GM23248 (cell line): Measurements from ENCODE around the gene GRB10. TPM values are rescaled to one million over a fixed set of nuclear protein-coding genes. Genes with fewer than 3 reads are reported as not detected.
A peak's percentile ranks its signal among the peaks of the same experiment; 100 is the strongest.

Experiments used
- DNase-seq: peaks from one replicate; pipeline ENCODE4 v3.0.0-alpha.2; 2015
- H2AFZ ChIP-seq: fragments of 200-600 bp; sonication (generic); 2 replicates; pipeline ENCODE4 v1.6.1; 2016; ENCODE audit warnings: antibody characterized with exemption
- H3F3A ChIP-seq: fragments of 200-600 bp; sonication (generic); 2 replicates; pipeline ENCODE4 v1.6.1; 2016; ENCODE audit warnings: mild to moderate bottlenecking, antibody characterized with exemption, mixed run types; ENCODE audit not compliant: insufficient read depth
- H3K27ac ChIP-seq: fragments of 200-600 bp; sonication (generic); 2 replicates; pipeline ENCODE4 v1.5.1; 2016; ENCODE audit warnings: mild to moderate bottlenecking
- H3K27me3 ChIP-seq: fragments of 200-600 bp; sonication (generic); replicated peaks from 2 replicates; pipeline ENCODE4 v1.6.1; 2016; ENCODE audit warnings: mild to moderate bottlenecking; ENCODE audit not compliant: insufficient read depth
- H3K36me3 ChIP-seq: fragments of 200-600 bp; sonication (generic); 2 replicates; pipeline ENCODE4 v1.6.1; 2016; ENCODE audit warnings: low read depth, mild to moderate bottlenecking
- H3K4me1 ChIP-seq: fragments of 200-600 bp; sonication (generic); 2 replicates; pipeline ENCODE4 v1.6.1; 2016; ENCODE audit warnings: mild to moderate bottlenecking; ENCODE audit not compliant: insufficient read depth
- H3K4me2 ChIP-seq: fragments of 200-600 bp; sonication (generic); one replicate; pipeline ENCODE4 v1.6.1; 2016; ENCODE audit warnings: mild to moderate bottlenecking; ENCODE audit not compliant: unreplicated experiment
- H3K4me3 ChIP-seq: fragments of 200-600 bp; sonication (generic); 2 replicates; pipeline ENCODE4 v1.5.1; 2016; ENCODE audit warnings: mild to moderate bottlenecking
- H3K79me2 ChIP-seq: fragments of 200-600 bp; sonication (generic); 2 replicates; pipeline ENCODE4 v1.6.1; 2016; ENCODE audit warnings: mild to moderate bottlenecking; ENCODE audit not compliant: insufficient read depth
- H3K9ac ChIP-seq: fragments of 200-600 bp; sonication (generic); 2 replicates; pipeline ENCODE4 v1.6.1; 2016; ENCODE audit warnings: mild to moderate bottlenecking
- H3K9me2 ChIP-seq: fragments of 200-600 bp; sonication (generic); 2 replicates; pipeline ENCODE4 v1.6.1; 2016; ENCODE audit warnings: mixed run types, mild to moderate bottlenecking, moderate library complexity; ENCODE audit not compliant: insufficient read depth
- H3K9me3 ChIP-seq: fragments of 200-600 bp; sonication (generic); one replicate; pipeline ENCODE4 v1.6.1; 2017; ENCODE audit warnings: low read depth
- H4K20me1 ChIP-seq: fragments of 200-600 bp; sonication (generic); 2 replicates; pipeline ENCODE4 v1.6.0; 2016; ENCODE audit not compliant: insufficient read depth
- EZH2 ChIP-seq: fragments of 200-600 bp; sonication (generic); IDR thresholded peaks from 2 replicates; pipeline ENCODE4 v1.6.1; 2018; ENCODE audit warnings: antibody characterized with exemption, mild to moderate bottlenecking; ENCODE audit not compliant: insufficient read depth, poor library complexity, severe bottlenecking
- EZH2phosphoT487 ChIP-seq: fragments of 200-600 bp; sonication (generic); IDR thresholded peaks from 2 replicates; pipeline ENCODE4 v1.6.1; 2018; ENCODE audit warnings: antibody characterized with exemption, moderate library complexity, mild to moderate bottlenecking, low read depth; ENCODE audit not compliant: insufficient read depth
- WGBS, 2 experiments: methylation state at CpG; one replicate each; pipeline ENCODE4 v1.1.6; 2015 to 2017; ENCODE audit warnings: low lambda C conversion rate in 2 of 2, low coverage in 1 of 2; ENCODE audit errors: missing lambda C conversion rate in 2 of 2; 5-methylcytosine and 5-hydroxymethylcytosine counted together
- in situ Hi-C: fragments of 300-500 bp; cut with MboI; formaldehyde crosslinking; loops from 2 replicates; pipeline ENCODE4 v1.15.0; 2020
- polyA plus RNA-seq: library from polyadenylated mRNA; unstranded; fragments of >200 nt; fragmentation: Nextera tagmentation; extraction: Ambion mirVana; gene quantifications from 2 replicates; pipeline ENCODE4 v1.2.1, GENCODE V29; 2016
- total RNA-seq: library from RNA; depleted of rRNA; stranded (reverse); fragments of >200 nt; shearing (Covaris generic); gene quantifications from 2 replicates; pipeline ENCODE4 v1.2.3, GENCODE V29; 2014

GRB10 gene
- total and polyA plus RNA-seq, 2 experiments from 2014 or later: 12.9 to 25.9 TPM

GRCh38 chr7:50608196-50608906 lies 174.3 kb downstream of the GRB10 start:
- TF ChIP-seq EZH2phosphoT487 (no peak), EZH2 (no peak)
- peaks cover 29% of the 10 kb centered on the region; the same call in 1 of the 2 replicates for H3K36me3 ChIP-seq
- in situ Hi-C loops: no loop called here

GRCh38 chr7:50607524-50608125 lies 175.1 kb downstream of the GRB10 start:
- peak; percentile 13 for DNase-seq
- TF ChIP-seq EZH2phosphoT487 (no peak), EZH2 (no peak)
- no peak overlapping the region for H2AFZ ChIP-seq
- WGBS, 2 experiments: 80 to 85% methylated on average over 6 of the region's 6 CpGs
- no peaks in the 10 kb centered on the region for H3K9me3 ChIP-seq
- no peaks in the 10 kb centered on the region for H3K9me2 ChIP-seq
- no peaks in the 10 kb centered on the region; the same call in 1 of the 2 replicates for H4K20me1 ChIP-seq
- H3K36me3 ChIP-seq: peaks cover 29% of the 10 kb centered on the region; the same call in 1 of the 2 replicates
- H3K27ac ChIP-seq: no peak overlapping the region
- peaks cover 8% of the 10 kb centered on the region for H3K4me1 ChIP-seq
- H3K4me2 ChIP-seq: no peak overlapping the region
- H3K4me3 ChIP-seq: no peak overlapping the region
- in situ Hi-C loops: no loop called here
- H3K27me3 ChIP-seq: no peaks in the 10 kb centered on the region
- H3K9ac ChIP-seq: no peak overlapping the region
- peaks cover 15% of the 10 kb centered on the region; the same call in 1 of the 2 replicates for H3F3A ChIP-seq
- no peaks in the 10 kb centered on the region for H3K79me2 ChIP-seq

More at GRCh38 chr7:50608196-50608906, 174.3 kb downstream of the GRB10 start:
- Histone ChIP-seq H3K9me2 (no peaks in the 10 kb centered on the region), H3K9me3 (no peaks in the 10 kb centered on the region), H2AFZ (no peak overlapping the region), H3K79me2 (no peaks in the 10 kb centered on the region), H3F3A (peaks cover 15% of the 10 kb centered on the region; the same call in 1 of the 2 replicates), H3K9ac (no peak overlapping the region), H3K27ac (no peak overlapping the region), H3K4me2 (no peak overlapping the region), H3K27me3 (no peaks in the 10 kb centered on the region), H3K4me1 (peaks cover 8% of the 10 kb centered on the region), H3K4me3 (no peak overlapping the region), H4K20me1 (no peaks in the 10 kb centered on the region; the same call in 1 of the 2 replicates)
- no peak for DNase-seq
- 80 to 81% methylated on average over 9 of the region's 9 CpGs for WGBS, 2 experiments

GRCh38 chr7:50605059-50605458 lies 177.6 kb downstream of the GRB10 start:
- TF ChIP-seq EZH2phosphoT487 (no peak), EZH2 (no peak)
- WGBS, 2 experiments: 96 to 98% methylated on average over 13 of the region's 13 CpGs
- no peak overlapping the region for H3K4me2 ChIP-seq
- 0 out of 2 replicates have a peak, but pooled peaks cover 2% of the 10 kb centered on the region for H3K4me1 ChIP-seq
- no peak overlapping the region for H3K9ac ChIP-seq
- H3F3A ChIP-seq: no peaks in the 10 kb centered on the region
- no peaks in the 10 kb centered on the region for H3K9me3 ChIP-seq
- no peak for DNase-seq
- in situ Hi-C loops: no loop called here
- no peak overlapping the region for H3K4me3 ChIP-seq
- no peak overlapping the region for H3K27ac ChIP-seq
- no peaks in the 10 kb centered on the region for H4K20me1 ChIP-seq
- H3K27me3 ChIP-seq: no peaks in the 10 kb centered on the region
- no peaks in the 10 kb centered on the region for H3K79me2 ChIP-seq
- peaks cover 23% of the 10 kb centered on the region; the same call in 1 of the 2 replicates for H3K36me3 ChIP-seq
- no peak overlapping the region for H2AFZ ChIP-seq
- no peaks in the 10 kb centered on the region for H3K9me2 ChIP-seq

GRCh38 chr7:50603287-50603686 lies 179.4 kb downstream of the GRB10 start:
- H3K4me1 ChIP-seq: 0 out of 2 replicates have a peak, but pooled peaks cover 2% of the 10 kb centered on the region
- no peak overlapping the region for H3K27ac ChIP-seq
- no peaks in the 10 kb centered on the region for H3K9me2 ChIP-seq
- no peak overlapping the region for H2AFZ ChIP-seq
- 78 to 79% methylated on average over 7 of the region's 7 CpGs for WGBS, 2 experiments
- in situ Hi-C loops: no loop called here
- DNase-seq: no peak
- H3K9ac ChIP-seq: no peak overlapping the region
- no peaks in the 10 kb centered on the region for H3K27me3 ChIP-seq
- H3K4me2 ChIP-seq: no peak overlapping the region
- H4K20me1 ChIP-seq: no peaks in the 10 kb centered on the region
- H3K79me2 ChIP-seq: no peaks in the 10 kb centered on the region
- H3K36me3 ChIP-seq: peaks cover 18% of the 10 kb centered on the region; the same call in 1 of the 2 replicates
- H3K9me3 ChIP-seq: no peaks in the 10 kb centered on the region
- no peak for TF ChIP-seq EZH2
- TF ChIP-seq EZH2phosphoT487: no peak
- no peaks in the 10 kb centered on the region for H3F3A ChIP-seq
- no peak overlapping the region for H3K4me3 ChIP-seq
